ENCODE measurements around the gene IGF1R. TPM values are rescaled to one million over a fixed set of nuclear protein-coding genes. Genes with fewer than 3 reads are reported as not detected.

The IGF1R gene
- total RNA-seq, 1 experiment from 2014 or later: 51.6 TPM

GRCh38 chr15:98893401-98893800 lies 245.1 kb downstream of the IGF1R start:
- peaks cover 41% of the 10 kb centered on the region for H3K4me1 Mint-ChIP-seq (ENCODE audit: low read depth, unreplicated experiment)
- no TSS peak for BruUV-seq (replicated peaks)
- POLR2A ChIA-PET: no interaction called here
- peaks cover 8% of the 10 kb centered on the region for H3K36me3 Mint-ChIP-seq (ENCODE audit: insufficient read depth, unreplicated experiment)
- DNase-seq: no peak
- TF ChIP-seq CTCF (IDR thresholded peaks at IDR 0.05; ENCODE audit: insufficient read depth in 1 of 2, low read depth in 1 of 2, low read length in 1 of 2, severe bottlenecking in 1 of 2, unreplicated experiment in 1 of 2): no peak
- intact Hi-C loops (cut with micrococcal nuclease; ENCODE audit: unreplicated experiment): no loop called here
- no peaks in the 10 kb centered on the region for H3K36me3 ChIP-seq (ENCODE audit: control insufficient read depth, insufficient read depth, low read length)
- no peak overlapping the region for H3K4me3 Mint-ChIP-seq (ENCODE audit: unreplicated experiment)
- no peak overlapping the region for H3K27ac Mint-ChIP-seq (ENCODE audit: unreplicated experiment)
- H3K9me3 Mint-ChIP-seq (ENCODE audit: unreplicated experiment): no peaks in the 10 kb centered on the region
- no peaks in the 10 kb centered on the region for H3K27me3 Mint-ChIP-seq (ENCODE audit: insufficient read depth, unreplicated experiment)
- H3K4me3 ChIP-seq (ENCODE audit: low read depth, low read length): no peak overlapping the region
- H3K27me3 ChIP-seq (replicated peaks; ENCODE audit: control insufficient read depth, insufficient read depth, low read length): no peaks in the 10 kb centered on the region
- CTCF ChIA-PET: no interaction called here
- peaks cover 55% of the 10 kb centered on the region for H3K4me1 ChIP-seq
- no peaks in the 10 kb centered on the region for H3K9me3 ChIP-seq

- no peak overlapping the region for H3K4me3 ChIP-seq (ENCODE audit: low read depth, low read length)
- H3K27me3 Mint-ChIP-seq (ENCODE audit: insufficient read depth, unreplicated experiment): no peaks in the 10 kb centered on the region
- no peak for DNase-seq
- ChIA-PET POLR2A (no interaction called here), CTCF (no interaction called here)
- no peaks in the 10 kb centered on the region for H3K9me3 ChIP-seq
- H3K4me1 Mint-ChIP-seq (ENCODE audit: low read depth, unreplicated experiment): peaks cover 32% of the 10 kb centered on the region
- H3K27me3 ChIP-seq (replicated peaks; ENCODE audit: control insufficient read depth, insufficient read depth, low read length): no peaks in the 10 kb centered on the region
- peaks cover 55% of the 10 kb centered on the region for H3K4me1 ChIP-seq
- no peak overlapping the region for H3K4me3 Mint-ChIP-seq (ENCODE audit: unreplicated experiment)
- intact Hi-C loops (cut with micrococcal nuclease; ENCODE audit: unreplicated experiment): no loop called here
- peaks cover 8% of the 10 kb centered on the region for H3K36me3 Mint-ChIP-seq (ENCODE audit: insufficient read depth, unreplicated experiment)
- no peak overlapping the region for H3K27ac Mint-ChIP-seq (ENCODE audit: unreplicated experiment)
- no peak for TF ChIP-seq CTCF (IDR thresholded peaks at IDR 0.05; ENCODE audit: insufficient read depth in 1 of 2, low read depth in 1 of 2, low read length in 1 of 2, severe bottlenecking in 1 of 2, unreplicated experiment in 1 of 2)
- H3K9me3 Mint-ChIP-seq (ENCODE audit: unreplicated experiment): no peaks in the 10 kb centered on the region
- BruUV-seq (replicated peaks): no TSS peak
- no peaks in the 10 kb centered on the region for H3K36me3 ChIP-seq (ENCODE audit: control insufficient read depth, insufficient read depth, low read length)
These were observed 246.0 kb downstream of the IGF1R start for GRCh38 chr15:98894312-98894711.

- no peak for DNase-seq
- Mint-ChIP-seq H3K27ac (ENCODE audit: unreplicated experiment) (peak overlapping the region; percentile 95), H3K4me3 (ENCODE audit: unreplicated experiment) (peak overlapping the region; percentile 66), H3K9me3 (ENCODE audit: unreplicated experiment) (no peaks in the 10 kb centered on the region), H3K4me1 (ENCODE audit: low read depth, unreplicated experiment) (peaks cover 32% of the 10 kb centered on the region), H3K36me3 (ENCODE audit: insufficient read depth, unreplicated experiment) (peaks cover 15% of the 10 kb centered on the region), H3K27me3 (ENCODE audit: insufficient read depth, unreplicated experiment) (no peaks in the 10 kb centered on the region)
- BruUV-seq (replicated peaks): TSS peak; percentile 73
- intact Hi-C loops (cut with micrococcal nuclease; ENCODE audit: unreplicated experiment): loop anchor here (5.0 kb wide), 1 partner anchor 169 kb away; no protein-coding TSS in a partner anchor
- Histone ChIP-seq H3K27me3 (replicated peaks; ENCODE audit: control insufficient read depth, insufficient read depth, low read length) (no peaks in the 10 kb centered on the region), H3K4me1 (peaks cover 51% of the 10 kb centered on the region), H3K36me3 (ENCODE audit: control insufficient read depth, insufficient read depth, low read length) (no peaks in the 10 kb centered on the region), H3K4me3 (ENCODE audit: low read depth, low read length) (no peak overlapping the region), H3K9me3 (no peaks in the 10 kb centered on the region)
- TF ChIP-seq CTCF (IDR thresholded peaks at IDR 0.05; ENCODE audit: insufficient read depth in 1 of 2, low read depth in 1 of 2, low read length in 1 of 2, severe bottlenecking in 1 of 2, unreplicated experiment in 1 of 2): no peak
- POLR2A ChIA-PET: interaction anchor here (0.5 to 0.7 kb wide), 2 partner anchors 8 to 225 kb away, joined by 3 read pairs; no protein-coding TSS in a partner anchor
- CTCF ChIA-PET: no interaction called here
These were observed 247.8 kb downstream of the IGF1R start for GRCh38 chr15:98896002-98896721.

Data from Caco-2 (cell line).